ENCODE data around the gene OSBPL10.
"Not testable (repeated sequence)": the region's sequence is repeated elsewhere in the genome, so short reads cannot be mapped to it uniquely, and the experiment has no call there.

- not testable (repeated sequence) for TF ChIP-seq CTCF (IDR thresholded peaks at IDR 0.05; ENCODE audit: low read depth, low read length); EZH2phosphoT487 (IDR thresholded peaks at IDR 0.05; ENCODE audit: low read depth)
Observed at GRCh38 chr3:31783851-31784250, 197.2 kb downstream of the OSBPL10 start.
